Nephron progenitor cell (in vitro differentiated cells): ENCODE measurements around the gene GNAI1.

Experiments used
- DNase-seq: peaks from one replicate; pipeline ENCODE4 v3.0.0; 2021
- H3K27ac Mint-ChIP-seq: 2 replicates; pipeline ENCODE4 v1.8.0; 2021; ENCODE audit warnings: mild to moderate bottlenecking, moderate library complexity, mixed read lengths
- H3K27me3 Mint-ChIP-seq: 2 replicates; pipeline ENCODE4 v1.8.0; 2021; ENCODE audit warnings: mild to moderate bottlenecking, low read depth, mixed read lengths; ENCODE audit not compliant: poor library complexity
- H3K36me3 Mint-ChIP-seq: 2 replicates; pipeline ENCODE4 v1.8.0; 2021; ENCODE audit warnings: low read depth, mixed read lengths
- H3K4me1 Mint-ChIP-seq: 2 replicates; pipeline ENCODE4 v1.8.0; 2021; ENCODE audit warnings: mixed read lengths
- H3K4me3 Mint-ChIP-seq: 2 replicates; pipeline ENCODE4 v1.8.0; 2021; ENCODE audit warnings: mild to moderate bottlenecking, moderate library complexity, mixed read lengths
- H3K9me3 Mint-ChIP-seq: 2 replicates; pipeline ENCODE4 v1.8.0; 2021; ENCODE audit warnings: mild to moderate bottlenecking, moderate library complexity, mixed read lengths
- CTCF ChIP-seq: fragments of 200-600 bp; sonication (generic); IDR thresholded peaks from 2 replicates; pipeline ENCODE4 v1.5.0; 2021; ENCODE audit warnings: antibody characterized with exemption

The GNAI1 gene

GRCh38 chr7:80133361-80134114 lies 1.1 kb upstream of the GNAI1 start:
- no peak for DNase-seq
- Mint-ChIP-seq H3K27ac (peak overlapping the region; percentile 94), H3K4me1 (peaks cover 39% of the 10 kb centered on the region), H3K9me3 (peaks cover 3% of the 10 kb centered on the region), H3K36me3 (peaks cover 4% of the 10 kb centered on the region), H3K4me3 (peak overlapping the region; percentile 88), H3K27me3 (no peaks in the 10 kb centered on the region)
- TF ChIP-seq CTCF: no peak

DNA sequence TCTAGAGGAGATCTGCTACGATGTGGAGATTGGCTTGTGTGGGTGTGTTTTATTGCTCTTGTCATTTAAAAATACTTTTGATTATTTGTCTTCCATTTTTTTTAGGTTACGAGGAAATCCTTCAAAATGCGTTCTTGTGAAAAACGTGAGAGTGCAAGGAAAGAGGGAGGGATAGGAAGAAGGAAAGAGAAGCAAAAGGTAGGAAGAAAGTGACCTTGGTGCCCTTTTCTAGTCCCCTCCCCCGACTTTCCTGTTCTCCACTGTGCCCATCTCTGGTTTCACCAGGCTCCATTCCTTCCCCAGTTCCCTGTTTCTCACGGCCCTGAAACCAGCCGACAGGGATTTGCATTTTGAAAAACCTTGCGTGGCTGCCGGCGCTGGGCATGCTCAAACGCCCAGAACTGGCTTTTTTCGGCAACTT lies 506 bp upstream of the GNAI1 start:
- H3K27ac Mint-ChIP-seq: peak overlapping the region; percentile 94
- H3K36me3 Mint-ChIP-seq: peaks cover 4% of the 10 kb centered on the region
- H3K27me3 Mint-ChIP-seq: no peaks in the 10 kb centered on the region
- H3K4me3 Mint-ChIP-seq: peak overlapping the region; percentile 88
- no peak for DNase-seq
- no peak for TF ChIP-seq CTCF
- H3K4me1 Mint-ChIP-seq: peaks cover 45% of the 10 kb centered on the region
- H3K9me3 Mint-ChIP-seq: peaks cover 3% of the 10 kb centered on the region

- no peak for TF ChIP-seq CTCF
- H3K27ac Mint-ChIP-seq: peak overlapping the region; percentile 96
- DNase-seq: peak; percentile 71
- peaks cover 11% of the 10 kb centered on the region for H3K36me3 Mint-ChIP-seq
- peaks cover 49% of the 10 kb centered on the region for H3K4me1 Mint-ChIP-seq
- peak overlapping the region; percentile 91 for H3K4me3 Mint-ChIP-seq
- H3K9me3 Mint-ChIP-seq: peaks cover 7% of the 10 kb centered on the region
- H3K27me3 Mint-ChIP-seq: no peaks in the 10 kb centered on the region
Measured at GRCh38 chr7:80135309-80136104, 876 bp downstream of the GNAI1 start.

- peak overlapping the region; percentile 22 for H3K27ac Mint-ChIP-seq
- H3K36me3 Mint-ChIP-seq: peaks cover 18% of the 10 kb centered on the region
- H3K9me3 Mint-ChIP-seq: peaks cover 12% of the 10 kb centered on the region
- TF ChIP-seq CTCF: no peak
- DNase-seq: no peak
- no peaks in the 10 kb centered on the region for H3K27me3 Mint-ChIP-seq
- H3K4me1 Mint-ChIP-seq: peaks cover 54% of the 10 kb centered on the region
- peak overlapping the region; percentile 91 for H3K4me3 Mint-ChIP-seq
Measured at GRCh38 chr7:80136261-80137055, 1.8 kb downstream of the GNAI1 start.

DNA sequence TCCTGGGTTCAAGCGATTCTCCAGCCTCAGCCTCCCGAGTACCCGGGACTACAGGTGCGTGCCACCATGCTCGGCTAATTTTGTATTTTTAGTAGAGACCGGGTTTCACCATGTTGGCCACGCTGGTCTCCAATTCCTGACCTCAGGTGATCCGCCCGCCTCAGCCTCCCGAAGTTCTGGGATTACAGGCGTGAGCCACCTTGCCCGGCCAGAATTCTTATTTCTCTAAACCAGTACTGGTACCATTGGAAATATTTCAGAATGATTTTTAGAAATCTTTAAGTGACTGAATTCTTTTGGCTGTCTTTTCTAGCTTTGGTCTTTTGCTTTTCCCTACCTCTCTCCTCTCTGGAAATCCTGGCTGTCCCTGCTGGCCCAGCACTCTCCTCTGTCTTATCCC lies 2.8 kb downstream of the GNAI1 start:
- Mint-ChIP-seq H3K27ac (peak overlapping the region; percentile 50), H3K27me3 (no peaks in the 10 kb centered on the region), H3K36me3 (peaks cover 18% of the 10 kb centered on the region), H3K4me1 (peaks cover 54% of the 10 kb centered on the region), H3K4me3 (peak overlapping the region; percentile 80), H3K9me3 (peaks cover 12% of the 10 kb centered on the region)
- no peak for DNase-seq
- no peak for TF ChIP-seq CTCF
